ENCODE measurements around the gene CBFA2T3.
"Not testable (repeated sequence)": the region's sequence is repeated elsewhere in the genome, so short reads cannot be mapped to it uniquely, and the experiment has no call there.

The CBFA2T3 gene

DNA sequence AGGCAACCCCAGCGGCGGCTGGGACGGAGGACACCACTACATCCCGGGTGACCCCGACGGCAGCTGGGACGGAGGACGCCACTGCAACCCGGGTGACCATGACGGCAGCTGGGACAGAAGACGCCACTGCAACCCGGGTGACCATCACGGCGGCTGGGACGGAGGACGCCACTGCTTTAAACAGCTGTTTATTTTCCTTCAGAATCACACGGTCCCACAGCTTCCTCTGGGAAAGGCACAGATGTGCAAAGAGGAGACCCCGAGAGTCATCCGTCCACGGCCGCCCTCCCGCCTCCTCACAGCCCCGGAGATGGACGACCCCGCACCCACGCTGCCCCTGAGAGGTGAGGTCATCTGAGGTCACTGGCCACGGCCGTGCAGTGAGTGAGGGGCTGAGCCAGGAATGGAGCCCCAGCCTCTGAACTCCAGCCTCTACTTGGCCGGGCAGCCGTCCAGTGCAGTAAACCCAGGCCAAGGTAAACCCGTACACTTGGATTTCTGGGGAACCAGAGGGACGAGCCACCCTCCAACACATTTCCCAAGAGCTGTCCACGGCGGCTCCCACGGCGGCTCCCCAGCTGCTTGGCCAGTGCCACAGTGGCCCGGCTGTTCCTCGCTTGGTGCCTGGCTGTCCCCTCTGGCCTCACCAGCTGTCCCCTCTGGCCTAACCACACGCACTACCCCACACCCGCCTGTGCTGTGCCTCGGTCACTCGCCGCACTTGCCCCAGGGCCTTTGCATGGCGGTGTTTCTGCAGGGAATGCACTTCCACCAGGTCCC, 67.4 kb downstream of the CBFA2T3 start:
- no peak for DNase-seq (ENCODE audit: low read depth in 3 of 3)

DNA sequence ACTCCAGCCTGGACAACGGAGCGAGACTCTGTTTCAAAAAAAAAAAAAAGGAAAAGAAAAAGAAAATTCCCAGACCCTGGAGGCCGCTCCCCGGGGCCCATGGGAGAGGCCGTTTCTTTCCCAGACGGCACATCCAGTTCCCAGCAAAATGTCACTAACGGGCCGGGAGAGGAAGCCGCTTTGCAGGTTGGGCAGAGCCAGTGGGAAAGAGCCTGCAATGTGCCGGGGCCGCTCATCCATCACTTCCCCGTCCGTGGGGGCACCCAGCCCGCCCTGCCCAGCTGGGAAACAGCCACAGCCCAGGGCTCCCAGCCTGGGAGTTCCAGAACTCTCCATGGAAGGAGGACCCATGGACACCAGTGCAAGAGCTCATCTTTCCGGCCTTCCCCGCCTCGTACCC, 68.7 kb downstream of the CBFA2T3 start:
- no peak for DNase-seq (ENCODE audit: low read depth in 3 of 3)

DNA sequence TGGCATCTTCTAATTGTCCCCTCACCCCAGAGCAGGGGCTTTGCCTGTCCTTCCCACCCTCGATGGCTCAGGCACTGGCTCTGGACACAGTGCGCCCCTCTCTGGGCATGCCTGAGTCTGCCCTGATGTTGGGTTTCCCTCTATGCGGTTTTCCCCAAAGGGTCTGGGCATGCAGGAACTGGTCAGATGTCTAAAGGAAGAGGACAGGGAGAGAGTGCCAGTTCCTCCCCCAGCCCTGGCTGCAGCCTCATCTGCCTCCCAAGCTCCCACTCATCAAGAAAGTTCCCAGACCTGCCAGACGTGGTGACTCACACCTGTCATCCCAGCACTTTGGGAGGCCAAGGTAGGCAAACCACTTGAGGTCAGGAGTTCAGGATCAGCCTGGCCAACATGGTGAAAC, 69.2 kb downstream of the CBFA2T3 start:
- no peak for DNase-seq (ENCODE audit: low read depth in 3 of 3)

DNA sequence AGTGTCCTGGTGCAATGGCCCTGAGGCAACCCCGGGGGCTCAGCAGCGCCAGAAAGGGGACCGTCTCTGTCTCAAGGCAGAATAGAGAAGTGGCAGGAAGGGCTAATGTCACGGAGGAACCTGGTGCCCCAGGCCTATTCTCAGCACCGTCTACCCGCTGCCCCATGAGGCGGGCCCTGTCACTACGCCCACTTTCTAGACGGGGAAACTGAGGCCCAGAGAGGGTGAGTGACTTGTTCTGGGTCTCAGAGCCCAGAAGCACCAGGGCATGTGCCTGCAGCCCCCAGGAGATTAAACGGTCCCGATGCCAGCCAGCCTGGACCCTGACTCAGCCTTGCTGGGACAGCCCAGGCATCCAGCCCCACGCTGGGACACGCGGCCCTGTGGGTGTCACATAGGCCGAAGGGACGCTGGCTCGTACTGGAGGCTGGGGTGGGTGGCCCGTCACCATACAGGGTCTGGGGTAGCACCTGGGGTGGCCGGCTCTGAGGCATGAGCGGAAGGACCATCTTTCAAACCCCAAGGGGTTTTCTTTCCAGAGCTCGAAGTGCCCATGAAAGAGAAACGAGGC, 70.4 kb downstream of the CBFA2T3 start:
- no peak for DNase-seq (ENCODE audit: low read depth in 3 of 3)

DNA sequence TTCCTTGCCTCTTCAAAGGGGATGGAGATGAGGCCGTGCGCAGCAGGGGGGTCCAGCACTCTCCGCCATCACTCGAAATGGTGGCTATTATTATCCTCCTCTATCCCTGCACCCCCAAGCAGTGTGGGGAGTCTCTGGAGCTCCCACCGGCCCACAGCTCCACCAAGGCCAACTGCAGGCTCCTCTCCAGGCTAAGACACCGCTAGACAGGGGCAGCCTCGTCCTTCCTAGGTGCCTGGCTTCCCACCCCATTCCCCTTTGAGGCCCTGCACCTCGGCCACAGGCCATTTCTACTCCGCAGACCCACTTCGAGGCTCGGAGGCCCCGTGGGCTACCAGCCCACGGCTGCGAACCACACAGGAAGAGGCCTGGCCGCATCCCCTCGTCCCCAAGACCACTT, 71.0 kb downstream of the CBFA2T3 start:
- DNase-seq (ENCODE audit: low read depth in 3 of 3), result no peak

DNA sequence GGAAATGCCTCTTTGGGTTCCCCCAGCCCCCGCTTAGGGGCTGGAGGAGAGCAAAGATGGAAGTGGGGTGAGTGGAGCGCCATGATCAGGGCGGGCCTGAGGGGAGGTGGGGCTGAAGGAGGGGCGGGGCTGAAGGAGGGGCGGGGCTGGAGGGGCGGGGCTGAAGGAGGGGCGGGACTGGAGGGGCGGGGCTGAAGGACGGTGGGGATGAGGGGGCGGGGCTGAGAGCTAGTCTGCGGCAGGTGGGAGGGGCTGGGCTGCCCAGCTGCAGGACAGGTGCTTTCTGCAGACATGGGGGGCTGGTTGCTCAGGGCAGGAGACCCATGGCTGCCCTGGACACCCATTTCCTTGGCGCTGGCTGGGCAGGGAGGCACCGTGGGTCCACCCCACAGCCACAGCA, 71.4 kb downstream of the CBFA2T3 start:
- no peak for DNase-seq (ENCODE audit: low read depth in 3 of 3)

DNA sequence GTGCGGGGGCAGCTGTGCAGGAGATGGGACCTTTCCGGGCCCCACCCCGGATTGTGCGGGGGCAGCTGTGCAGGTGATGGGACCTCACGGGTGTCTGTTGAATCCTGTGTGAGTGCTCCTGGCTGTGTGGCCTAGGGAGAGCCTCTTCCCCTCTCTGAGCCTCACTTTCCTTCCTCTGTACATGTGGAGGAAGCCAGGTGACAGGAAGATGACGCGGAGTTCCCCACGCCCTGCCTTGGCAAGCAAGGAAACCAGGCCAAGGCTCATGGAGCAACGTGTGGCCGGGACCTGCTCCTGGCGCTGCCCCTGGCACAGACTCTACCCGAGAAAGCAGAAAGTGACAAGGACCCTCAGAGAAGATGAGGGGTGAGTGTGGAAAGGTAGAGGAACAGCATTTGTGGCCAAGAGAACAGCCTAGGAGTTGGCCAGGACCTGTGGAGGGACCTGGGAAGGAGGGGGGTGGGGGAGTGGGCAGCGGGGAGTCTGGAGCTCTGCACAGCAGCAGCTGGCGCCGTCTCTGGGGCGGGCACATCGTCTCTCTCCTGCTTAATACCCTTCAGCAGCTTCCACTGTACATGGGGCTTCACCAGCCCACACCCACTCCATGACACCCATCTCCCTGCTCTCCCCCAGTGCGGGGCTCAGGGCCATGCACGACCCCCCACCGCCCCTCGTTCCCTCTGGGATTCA, 72.2 kb downstream of the CBFA2T3 start:
- no peak for DNase-seq (ENCODE audit: low read depth in 3 of 3)

DNA sequence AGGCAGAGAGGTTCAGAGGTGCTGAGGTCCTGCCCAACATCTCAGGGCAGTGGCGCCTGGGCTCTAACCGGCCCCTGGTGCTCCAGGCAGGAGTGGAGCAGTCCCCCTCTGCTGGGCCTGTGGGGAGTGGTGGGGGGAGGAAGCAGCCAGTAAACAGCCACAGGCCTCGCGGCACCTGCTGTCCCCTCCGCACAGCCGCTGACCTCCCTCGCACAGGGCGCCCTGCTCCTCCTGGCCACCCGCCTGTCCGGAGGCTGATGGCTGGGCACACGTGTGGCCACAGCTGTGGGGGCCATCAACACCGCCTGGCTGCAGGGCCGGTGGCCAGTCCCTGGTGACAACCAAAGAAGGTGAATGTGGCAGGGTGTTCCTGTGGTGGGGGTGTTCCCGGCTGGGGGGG, 73.7 kb downstream of the CBFA2T3 start:
- DNase-seq (ENCODE audit: low read depth in 3 of 3), result no peak

DNA sequence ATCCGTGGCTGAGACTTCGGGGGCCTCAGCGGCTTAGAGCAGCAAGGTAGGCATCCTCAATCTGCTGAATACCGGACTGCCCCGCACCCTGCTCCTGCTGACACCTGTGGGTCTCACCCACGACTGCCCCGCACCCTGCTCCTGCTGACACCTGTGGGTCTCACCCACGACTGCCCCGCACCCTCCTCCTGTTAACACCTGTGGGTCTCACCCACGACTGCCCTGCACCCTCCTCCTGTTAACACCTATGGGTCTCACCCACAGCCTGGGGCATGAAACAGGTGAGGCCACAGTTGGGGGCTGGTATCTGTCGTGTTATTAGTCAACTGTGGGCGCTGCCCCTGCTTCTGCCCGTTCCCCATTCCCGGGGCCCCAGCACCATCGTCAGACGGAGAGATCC, 74.3 kb downstream of the CBFA2T3 start:
- DNase-seq (ENCODE audit: low read depth in 3 of 3), result no peak

DNA sequence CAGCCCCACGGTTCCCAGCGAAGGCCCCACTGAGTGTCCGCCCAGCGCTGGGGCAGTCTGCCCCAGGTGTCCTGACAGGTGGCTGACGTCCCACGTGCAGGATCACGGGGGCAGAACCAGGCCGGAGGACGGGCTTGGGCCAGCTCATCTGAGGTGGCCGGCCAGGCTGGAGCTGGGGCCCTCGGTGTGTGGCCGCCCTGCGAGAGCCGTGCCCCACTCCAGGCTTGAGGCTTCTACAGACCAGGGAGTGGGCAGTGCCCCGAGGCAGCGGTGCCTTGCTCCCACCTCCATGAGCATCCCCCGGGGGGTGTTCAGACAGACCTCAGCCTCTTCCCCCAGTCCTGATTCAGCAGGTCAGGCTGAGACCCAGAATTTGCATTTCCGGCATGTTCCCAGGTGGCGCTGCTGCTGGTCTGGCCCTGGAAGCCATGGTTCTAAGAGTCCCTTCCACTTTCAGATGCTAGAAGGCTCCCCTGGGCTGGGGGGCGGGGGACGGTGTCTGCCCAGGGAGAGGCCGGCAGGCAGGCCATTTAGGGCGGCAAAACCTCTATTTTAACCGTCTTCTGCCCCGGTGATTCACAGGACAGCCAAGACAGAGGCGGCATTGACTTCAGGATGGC, 75.2 kb downstream of the CBFA2T3 start:
- no peak for DNase-seq (ENCODE audit: low read depth in 3 of 3)

DNA sequence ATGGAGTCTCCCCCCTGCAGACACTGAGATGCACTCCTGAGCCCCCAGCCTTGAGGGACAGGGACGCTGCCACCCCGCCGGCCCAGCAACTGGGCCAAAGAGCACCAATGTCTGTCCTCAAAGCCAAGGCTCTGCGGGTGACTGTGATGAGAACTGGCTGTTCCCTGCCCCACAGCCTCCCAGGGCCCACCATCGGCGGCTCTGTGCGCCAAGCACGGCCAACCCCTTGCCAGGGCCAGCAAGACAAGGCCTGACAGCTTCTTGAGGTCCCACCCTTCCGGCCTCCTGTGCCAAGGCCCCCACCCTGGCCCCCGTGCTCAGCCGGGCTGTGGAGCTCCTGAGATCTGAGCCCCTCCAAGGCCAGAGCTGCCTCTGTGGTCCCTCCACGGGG, 76.3 kb downstream of the CBFA2T3 start:
- no peak for DNase-seq (ENCODE audit: low read depth in 3 of 3)

DNA sequence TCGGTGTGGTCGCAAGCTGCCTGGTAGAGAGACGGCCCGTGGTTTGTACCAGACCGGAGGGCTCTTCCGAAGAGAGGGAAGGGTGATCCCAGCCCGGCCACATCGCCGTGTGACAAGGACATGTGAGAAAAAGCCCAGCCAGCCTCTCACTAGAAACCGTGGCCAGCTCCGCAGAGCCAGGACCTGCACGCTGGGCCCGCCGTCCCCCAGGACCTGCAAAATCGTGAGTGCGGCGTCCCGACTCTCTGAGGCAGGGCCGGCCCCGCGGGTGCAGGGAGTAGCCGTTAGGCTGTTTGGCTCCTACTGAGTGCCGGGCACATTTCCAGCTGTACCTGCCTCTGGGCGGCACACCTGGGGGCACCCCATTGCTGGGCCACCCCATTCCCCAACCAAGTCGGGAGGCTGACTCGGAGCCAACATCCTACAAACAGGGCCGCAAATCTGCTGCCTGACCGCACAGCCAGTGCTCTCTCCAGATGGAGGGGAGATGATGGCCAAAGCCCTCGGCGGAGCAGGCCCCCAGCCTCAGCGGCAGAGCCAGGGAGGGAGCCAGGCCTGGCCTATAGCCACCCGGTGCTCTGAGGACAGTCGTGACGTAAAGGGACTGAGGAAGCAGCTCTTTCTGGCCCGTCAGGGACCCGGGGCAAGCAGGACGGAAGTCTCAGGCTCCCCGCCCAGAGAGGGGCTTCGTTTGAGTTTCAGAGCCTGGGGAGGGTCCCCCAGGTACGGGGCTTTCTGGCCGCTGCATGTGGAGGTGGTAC, 76.9 kb downstream of the CBFA2T3 start:
- no peak for DNase-seq (ENCODE audit: low read depth in 3 of 3)

DNA sequence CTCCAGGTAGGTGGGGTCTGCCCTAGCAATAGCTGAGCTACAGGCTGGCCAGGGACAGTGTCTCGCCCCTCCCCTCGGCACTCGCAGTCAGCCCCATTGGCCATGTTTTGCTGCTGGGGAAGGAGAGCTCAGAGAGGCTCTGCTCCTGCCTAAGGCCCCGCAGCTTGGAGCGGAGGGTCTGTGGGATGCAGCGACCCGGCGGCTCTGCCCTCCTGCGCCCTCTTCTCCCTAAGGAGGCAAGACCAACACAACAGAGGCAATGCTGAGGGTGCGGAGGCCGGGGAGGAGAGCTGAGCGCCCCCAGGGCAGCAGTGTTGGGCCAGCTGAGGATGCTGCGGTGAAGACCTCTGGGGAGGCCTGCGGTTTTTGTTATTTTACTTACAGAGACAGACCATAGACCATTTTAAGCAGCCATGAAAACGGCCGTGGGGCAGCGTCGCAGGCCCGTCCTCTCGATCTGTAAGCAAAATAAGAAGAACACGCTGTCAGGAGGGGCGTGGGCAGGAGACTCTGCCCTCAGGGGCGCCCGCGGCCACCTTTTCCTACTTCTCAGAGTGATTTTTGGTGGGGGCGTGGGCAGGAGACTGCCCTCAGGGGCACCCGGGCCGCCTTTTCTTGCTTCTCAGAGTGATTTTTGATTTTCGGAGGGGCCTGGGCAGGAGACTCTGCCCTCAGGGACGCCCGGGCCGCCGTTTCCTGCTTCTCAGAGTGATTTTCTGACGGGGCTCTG, 79.1 kb downstream of the CBFA2T3 start:
- DNase-seq (ENCODE audit: low read depth in 3 of 3), result no peak

DNA sequence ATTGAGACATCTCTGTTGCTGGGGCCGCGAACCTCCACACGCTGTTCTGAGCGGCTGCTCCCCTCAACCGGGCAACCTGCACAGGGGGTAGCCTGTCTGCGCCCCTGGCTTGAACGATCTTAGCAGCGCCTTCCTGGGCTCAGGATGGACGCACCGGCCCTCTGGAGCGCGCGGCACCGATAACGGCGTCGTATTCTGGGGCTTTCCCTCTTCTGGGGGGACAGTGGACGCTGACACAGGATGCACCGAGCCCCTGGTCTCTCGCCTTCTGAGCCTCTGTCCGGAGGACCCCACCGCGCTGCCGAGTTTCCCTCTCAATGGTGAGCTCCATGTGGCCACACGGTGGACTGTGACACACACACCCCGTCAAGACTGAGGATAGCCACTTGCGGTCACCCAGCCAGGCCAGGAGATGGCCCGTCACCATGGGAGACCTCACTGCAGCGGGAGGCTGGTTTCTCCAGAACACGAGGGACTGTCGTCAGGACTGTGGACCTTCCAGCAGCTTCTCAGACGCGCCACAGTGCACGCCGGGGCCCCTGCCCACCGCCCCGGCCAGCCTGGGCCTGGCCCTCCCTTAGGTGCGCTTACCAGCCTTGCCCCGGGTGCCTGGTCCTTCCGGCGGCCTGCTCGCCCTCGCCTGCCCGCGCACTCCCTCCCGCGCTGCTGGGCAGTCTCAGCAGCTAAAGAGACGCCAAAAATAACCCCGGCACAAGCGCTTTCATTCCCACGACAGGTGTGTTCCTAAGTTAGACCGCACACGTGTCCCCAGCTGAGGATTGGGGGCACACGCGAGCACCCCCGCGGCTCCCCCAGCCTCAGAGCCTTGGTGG, 80.6 kb downstream of the CBFA2T3 start:
- DNase-seq (ENCODE audit: low read depth in 3 of 3), result no peak

DNA sequence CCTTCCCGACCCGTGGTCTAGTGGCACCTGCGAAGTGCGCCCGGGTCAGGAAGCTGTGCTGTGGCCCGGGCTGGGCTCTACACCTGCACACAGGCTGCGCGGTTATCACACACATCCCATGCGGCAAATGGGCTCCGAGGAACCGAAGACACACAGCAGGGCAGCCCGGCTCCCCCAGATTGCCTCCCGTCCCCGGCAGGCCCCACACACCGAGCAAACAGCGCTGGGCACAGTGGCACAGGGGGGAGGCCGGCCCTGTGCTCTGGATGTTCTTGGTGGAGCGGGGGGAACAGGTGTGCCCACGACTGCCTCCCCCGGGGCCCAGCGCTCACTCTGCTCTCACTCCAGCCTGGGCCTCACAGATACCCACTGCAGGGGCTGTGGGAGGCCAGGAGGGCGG, 81.7 kb downstream of the CBFA2T3 start:
- DNase-seq (ENCODE audit: low read depth in 3 of 3), result no peak

DNA sequence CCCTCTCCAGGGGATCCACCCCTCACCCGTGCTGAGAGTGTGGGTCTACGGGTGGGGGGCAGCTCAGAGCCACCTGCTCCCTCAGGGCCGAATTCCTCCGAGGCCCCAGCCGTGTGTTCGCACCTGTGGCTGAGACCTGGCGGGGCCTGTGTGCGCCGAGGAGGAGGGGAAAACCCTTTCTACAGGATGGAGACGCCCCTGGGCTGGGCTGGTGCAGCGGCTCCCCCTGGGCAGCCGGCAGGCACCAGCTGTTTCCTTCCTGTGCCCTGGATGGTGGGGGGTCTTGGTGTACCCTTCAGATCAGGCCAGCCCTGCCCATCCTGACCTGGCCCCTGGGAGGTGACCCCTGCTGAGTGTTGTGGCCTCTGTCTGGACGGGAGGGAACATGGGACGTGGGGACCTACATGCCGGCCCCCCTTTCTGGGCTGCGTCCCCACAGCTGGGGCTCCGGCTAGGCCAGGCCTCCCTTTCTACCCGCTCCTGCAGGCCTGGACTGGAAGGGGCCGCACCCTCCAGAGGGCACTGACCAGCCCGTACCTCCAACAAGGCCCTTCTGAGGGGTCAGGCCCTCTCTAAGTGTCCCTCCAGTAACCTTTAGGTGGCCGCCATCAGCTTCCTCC, 82.2 kb downstream of the CBFA2T3 start:
- DNase-seq (ENCODE audit: low read depth in 3 of 3), result no peak

DNA sequence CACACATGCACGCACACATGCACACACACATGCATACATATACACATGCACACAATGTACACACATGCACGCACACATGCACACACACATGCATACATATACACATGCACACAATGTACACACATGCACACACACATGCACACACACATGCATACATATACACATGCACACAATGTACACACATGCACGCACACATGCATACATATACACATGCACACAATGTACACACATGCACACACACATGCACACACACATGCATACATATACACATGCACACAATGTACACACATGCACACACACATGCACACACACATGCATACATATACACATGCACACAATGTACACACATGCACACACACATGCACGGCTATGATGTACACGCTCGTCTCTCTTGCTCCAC, 82.7 kb downstream of the CBFA2T3 start:
- not testable (repeated sequence) for DNase-seq (ENCODE audit: low read depth in 3 of 3)

DNA sequence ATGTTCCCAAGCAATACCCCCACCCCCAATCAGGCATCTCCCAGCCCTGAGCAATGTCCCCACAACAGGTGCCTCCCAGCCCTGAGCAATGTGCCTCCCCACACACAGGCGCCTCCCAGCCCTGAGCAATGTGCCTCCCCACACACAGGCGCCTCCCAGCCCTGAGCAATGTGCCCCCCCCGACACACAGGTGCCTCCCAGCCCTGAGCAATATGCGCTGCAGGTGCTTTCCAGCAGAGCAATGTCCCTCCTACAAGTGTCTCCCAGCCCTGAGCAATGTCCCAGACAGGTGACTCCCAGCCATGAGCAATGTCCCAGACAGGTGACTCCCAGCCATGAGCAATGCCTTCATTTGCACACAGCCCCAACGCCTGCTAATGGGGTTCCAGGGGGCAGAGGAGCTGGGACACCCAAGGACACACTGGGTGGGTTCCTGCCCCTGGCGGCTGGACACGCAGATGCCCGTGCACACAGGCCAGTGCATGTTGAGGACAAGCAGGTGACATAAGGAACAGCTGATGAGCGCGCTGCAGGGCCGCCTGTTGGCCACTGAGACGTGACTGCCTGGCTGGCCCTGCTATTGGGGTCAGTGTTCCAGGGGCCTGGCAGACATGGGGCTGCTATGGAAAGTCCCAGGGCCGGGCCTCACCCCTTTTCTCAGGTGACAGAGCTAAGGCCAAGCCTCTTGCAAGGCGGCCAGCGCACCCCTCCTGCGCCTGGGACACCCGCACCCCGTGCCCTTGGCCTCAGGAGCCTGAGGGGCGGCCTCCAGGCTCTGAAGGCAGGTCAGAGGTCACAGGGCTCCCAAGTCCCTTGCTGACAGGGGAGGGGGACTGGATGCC, 83.7 kb downstream of the CBFA2T3 start:
- no peak for DNase-seq (ENCODE audit: low read depth in 3 of 3)

DNA sequence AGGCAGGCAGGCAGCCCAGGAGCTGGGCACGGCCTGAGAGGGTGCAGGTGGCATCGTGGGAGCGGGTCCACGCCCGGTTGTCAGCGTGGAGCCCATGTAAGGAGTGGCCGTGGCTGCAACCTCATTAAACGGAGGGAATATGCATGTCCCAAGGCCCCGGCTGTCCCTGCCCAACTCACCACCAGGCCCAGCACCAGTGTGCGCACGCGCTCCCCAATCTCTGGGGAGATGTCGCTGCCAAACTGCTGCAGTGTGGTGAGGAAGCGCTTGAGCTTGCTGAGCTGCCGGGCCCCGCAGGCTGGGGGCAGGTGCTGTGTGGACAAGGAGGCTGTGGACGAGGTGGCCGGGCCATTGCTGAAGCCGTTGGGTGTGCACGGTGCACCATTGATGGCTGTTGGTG, 84.9 kb downstream of the CBFA2T3 start:
- DNase-seq (ENCODE audit: low read depth in 3 of 3), result no peak
